ENCODE results near the gene TUBB4B. TPM values are rescaled to one million over a fixed set of nuclear protein-coding genes. Genes with fewer than 3 reads are reported as not detected.

Gene TUBB4B
- total RNA-seq, 2 donors from 2014 or later = 79.1 to 171 TPM

- intact Hi-C loops (cut with DNase I) = no loop called here
- TF ChIP-seq POLR2A (IDR thresholded peaks at IDR 0.05) (no peak), CTCF (IDR thresholded peaks at IDR 0.05) (no peak)
- Histone ChIP-seq H3K27ac (no peak overlapping the region), H3K9me3 (no peaks in the 10 kb centered on the region), H3K4me1 (peaks cover 60% of the 10 kb centered on the region), H3K36me3 (replicated peaks in 1 of 2; ENCODE audit: insufficient read depth in 1 of 2, low read depth in 2 of 2) (peaks cover 2 to 7% of the 10 kb centered on the region in 2 donors), H3K4me3 (no peak overlapping the region), H3K27me3 (no peaks in the 10 kb centered on the region)
- WGBS, 2 donors = 91 to 99% methylated on average over 14 to 31 of the region's 39 CpGs
- ATAC-seq (no peak), DNase-seq (peak in 1 of 4 donors; percentile 14)
Observed at GRCh38 chr9:137272241-137273094, 31.4 kb downstream of the TUBB4B start.

GRCh38 chr9:137273095-137273490, 32.0 kb downstream of the TUBB4B start:
- Histone ChIP-seq H3K9me3 (no peaks in the 10 kb centered on the region), H3K27ac (no peak overlapping the region), H3K4me1 (peaks cover 55% of the 10 kb centered on the region), H3K27me3 (no peaks in the 10 kb centered on the region), H3K4me3 (no peak overlapping the region), H3K36me3 (replicated peaks in 1 of 2; ENCODE audit: insufficient read depth in 1 of 2, low read depth in 2 of 2) (peaks cover 2 to 7% of the 10 kb centered on the region in 2 donors)
- ATAC-seq (no peak), DNase-seq (peak in 1 of 4 donors; percentile 20)
- TF ChIP-seq CTCF (IDR thresholded peaks at IDR 0.05) = no peak
- TF ChIP-seq POLR2A (IDR thresholded peaks at IDR 0.05) = no peak
- intact Hi-C loops (cut with DNase I) = no loop called here
- WGBS, 2 donors = 56 to 61% methylated on average over 10 to 13 of the region's 13 CpGs

- ATAC-seq (no peak), DNase-seq (peak in 1 of 4 donors; percentile 43)
- intact Hi-C loops (cut with DNase I) = no loop called here
- no peaks in the 10 kb centered on the region for H3K27me3 ChIP-seq
- no peaks in the 10 kb centered on the region for H3K9me3 ChIP-seq
- 39 to 92% methylated on average over 4 to 15 of the region's 15 CpGs for WGBS, 2 donors
- peak overlapping the region in 2 of 4 donors; percentile 28 to 58 for H3K27ac ChIP-seq
- H3K36me3 ChIP-seq (replicated peaks in 1 of 2; ENCODE audit: insufficient read depth in 1 of 2, low read depth in 2 of 2) = peaks cover 2 to 7% of the 10 kb centered on the region in 2 donors
- TF ChIP-seq POLR2A (IDR thresholded peaks at IDR 0.05) (no peak), CTCF (IDR thresholded peaks at IDR 0.05) (no peak)
- H3K4me3 ChIP-seq = no peak overlapping the region
- H3K4me1 ChIP-seq = peaks cover 48% of the 10 kb centered on the region
Observed at GRCh38 chr9:137273611-137274320, 32.7 kb downstream of the TUBB4B start.

- H3K27ac ChIP-seq = peak overlapping the region in 1 of 4 donors; percentile 5
- WGBS, 2 donors = 74 to 85% methylated on average over 10 of the region's 10 CpGs
- no peak for DNase-seq
Observed at GRCh38 chr9:137275203-137275587, 34.1 kb downstream of the TUBB4B start.

More at GRCh38 chr9:137275203-137275587, 34.1 kb downstream of the TUBB4B start:
- intact Hi-C loops (cut with DNase I) = no loop called here
- no peak overlapping the region for H3K4me3 ChIP-seq
- ATAC-seq = no peak
- peaks cover 2 to 7% of the 10 kb centered on the region in 2 donors for H3K36me3 ChIP-seq (replicated peaks in 1 of 2; ENCODE audit: insufficient read depth in 1 of 2, low read depth in 2 of 2)
- TF ChIP-seq POLR2A (IDR thresholded peaks at IDR 0.05) = no peak
- TF ChIP-seq CTCF (IDR thresholded peaks at IDR 0.05) = no peak
- H3K27me3 ChIP-seq = no peaks in the 10 kb centered on the region
- H3K9me3 ChIP-seq = no peaks in the 10 kb centered on the region
- peaks cover 36% of the 10 kb centered on the region for H3K4me1 ChIP-seq
